IPS-11a (cell line): ENCODE measurements around the gene ATG2A.
"Not testable (repeated sequence)": the region's sequence is repeated elsewhere in the genome, so short reads cannot be mapped to it uniquely, and the experiment has no call there.

Experiments used
- H3K4me3 ChIP-seq: one replicate; pipeline ENCODE4 v1.5.1; 2013; ENCODE audit warnings: low read depth, low read length, control low read depth

The ATG2A gene

GRCh38 chr11:64857485-64857884, 59.5 kb downstream of the ATG2A start:
- no peak overlapping the region for H3K4me3 ChIP-seq

DNA sequence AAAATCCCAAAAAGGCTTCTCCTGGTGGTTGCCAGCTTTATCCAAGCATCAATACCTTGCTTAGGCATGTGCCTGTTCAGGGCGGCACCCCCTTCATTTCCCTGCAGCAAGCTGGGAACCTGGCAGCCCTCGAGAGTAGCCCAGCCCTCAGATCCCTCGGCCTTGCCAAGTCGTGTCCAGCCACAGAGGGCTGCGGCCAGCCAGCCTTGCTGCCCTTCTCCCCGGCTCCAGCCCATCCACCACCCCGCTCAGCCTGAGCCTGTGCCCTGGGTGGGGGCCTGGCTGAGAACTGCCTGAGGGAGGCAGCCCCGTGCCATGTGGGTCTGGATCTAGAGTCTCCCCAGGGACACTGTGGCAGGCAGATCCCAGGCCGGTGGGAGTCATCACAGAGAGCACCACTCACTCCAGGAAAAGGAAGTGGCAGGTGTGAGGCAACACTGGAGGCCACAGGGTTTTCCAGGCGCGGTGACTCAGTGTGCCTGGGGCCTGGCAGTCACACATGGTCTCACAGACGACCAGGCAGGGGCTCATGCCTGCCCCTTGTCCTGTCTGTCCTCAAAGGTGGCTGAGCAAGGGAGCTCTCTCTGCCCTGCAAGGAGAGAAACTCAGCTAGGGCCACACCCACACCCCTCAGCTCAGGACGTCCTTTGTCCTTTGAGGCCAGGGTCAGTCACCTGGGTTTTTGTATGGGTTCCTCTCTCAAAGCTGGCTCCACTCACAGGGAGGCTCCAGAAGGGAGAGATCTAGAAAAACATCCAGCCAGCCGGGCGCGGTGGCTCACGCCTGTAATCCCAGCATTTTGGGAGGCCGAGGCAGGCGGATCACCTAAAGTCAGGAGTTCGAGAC, 60.4 kb downstream of the ATG2A start:
- H3K4me3 ChIP-seq = no peak overlapping the region

DNA sequence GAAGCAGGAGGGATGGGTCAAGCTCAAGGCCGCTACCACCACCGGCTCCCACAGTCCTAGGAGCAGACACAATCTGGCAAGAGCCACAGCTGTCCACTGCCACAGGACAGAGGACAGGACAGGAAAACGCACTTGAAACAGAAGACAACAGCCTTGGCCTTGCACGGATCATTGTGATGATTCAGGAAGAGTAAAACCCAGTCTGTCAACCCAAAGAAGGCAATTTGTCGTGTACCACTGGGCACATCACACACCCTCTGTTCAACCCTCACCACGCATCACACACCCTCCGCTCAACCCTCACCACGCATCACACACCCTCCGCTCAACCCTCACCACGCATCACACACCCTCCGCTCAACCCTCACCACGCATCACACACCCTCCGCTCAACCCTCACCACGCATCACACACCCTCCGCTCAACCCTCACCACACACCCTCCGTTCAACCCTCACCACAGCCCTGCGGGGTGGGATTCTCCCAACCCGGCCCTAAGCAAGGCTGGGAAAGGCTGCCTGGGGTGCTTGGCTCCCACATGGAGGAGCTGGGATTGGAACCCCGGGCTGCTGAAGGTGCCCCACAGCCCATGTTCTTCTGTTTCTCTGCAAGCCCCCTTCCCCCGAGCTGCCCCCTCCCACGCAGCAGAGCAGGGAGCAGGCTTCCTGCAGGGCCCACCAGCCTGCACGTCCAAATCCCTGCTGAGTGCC, 61.3 kb downstream of the ATG2A start:
- H3K4me3 ChIP-seq = no peak overlapping the region

GRCh38 chr11:64854534-64855502, 62.2 kb downstream of the ATG2A start:
- no peak overlapping the region for H3K4me3 ChIP-seq

DNA sequence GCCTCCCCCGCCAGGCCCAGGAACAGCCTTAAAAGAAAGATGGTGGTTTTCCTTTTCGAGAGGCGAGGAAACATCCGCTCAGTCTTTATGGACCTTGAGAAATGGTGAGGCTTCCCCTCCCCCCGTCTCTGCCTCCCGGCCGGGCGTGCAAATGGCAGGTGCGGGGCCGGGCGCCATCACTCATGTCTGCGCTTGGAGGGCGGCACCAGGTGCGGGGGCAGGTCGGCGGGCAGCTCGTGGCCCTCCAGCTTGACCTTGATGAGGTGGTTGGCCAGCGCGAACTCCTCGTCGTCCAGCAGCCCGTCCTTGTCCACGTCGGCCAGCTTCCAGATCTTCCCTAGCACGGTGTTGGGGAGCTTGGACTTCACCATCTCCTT, 62.9 kb downstream of the ATG2A start:
- no peak overlapping the region for H3K4me3 ChIP-seq

DNA sequence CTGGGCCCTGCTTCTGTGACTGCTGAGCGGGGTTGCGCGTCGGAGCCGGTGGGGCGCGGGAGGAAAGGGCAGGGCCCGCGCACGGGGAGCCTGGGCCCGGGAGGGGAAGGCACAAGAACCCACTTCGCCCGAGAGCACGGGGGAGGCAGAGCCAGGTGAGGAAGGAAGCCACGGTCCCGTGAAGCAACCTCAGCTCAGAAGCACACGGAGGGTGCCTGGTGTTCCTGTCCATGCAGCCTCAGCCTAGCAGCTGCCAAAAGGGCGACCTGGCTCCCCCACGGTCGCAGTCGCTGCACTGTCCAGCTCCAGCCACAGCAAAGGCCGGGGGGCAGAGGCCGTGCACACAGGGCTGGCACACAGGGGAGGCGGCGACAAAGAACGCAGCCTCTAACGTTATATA, 63.3 kb downstream of the ATG2A start:
- H3K4me3 ChIP-seq = no peak overlapping the region

DNA sequence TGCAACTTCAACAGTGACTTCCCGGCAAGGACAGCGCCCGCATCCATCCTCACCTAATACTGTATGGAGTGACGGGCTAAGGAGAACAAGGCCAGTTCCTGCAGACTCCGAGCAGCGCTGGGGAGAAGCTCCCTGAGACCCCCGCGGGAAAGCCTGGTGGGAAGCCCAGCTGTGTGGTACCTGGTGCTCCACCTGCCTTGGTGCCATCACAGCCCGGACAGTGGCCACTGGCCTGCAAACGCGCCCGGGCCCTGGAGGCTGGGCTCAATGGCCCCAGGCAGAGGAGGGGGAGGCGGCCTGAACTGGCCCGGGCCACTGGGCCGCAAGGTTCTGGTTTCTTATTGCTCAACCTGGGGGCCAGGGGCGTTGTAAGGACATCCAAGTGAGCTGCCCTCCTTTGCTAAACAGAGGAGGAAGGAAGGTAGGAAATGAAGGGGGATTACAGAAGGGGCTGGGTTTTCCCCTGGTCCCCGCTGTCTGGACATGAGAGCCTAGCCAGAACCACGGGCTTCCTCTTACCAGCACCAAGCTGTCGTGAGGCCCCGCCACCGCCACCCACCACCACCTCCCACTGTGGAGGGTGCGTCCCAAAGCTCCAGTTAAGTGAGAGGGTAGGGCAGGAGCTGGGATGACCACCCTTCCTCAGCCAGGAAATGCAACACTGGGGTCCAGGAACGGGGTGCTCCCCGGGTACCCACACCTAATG, 64.1 kb downstream of the ATG2A start:
- no peak overlapping the region for H3K4me3 ChIP-seq

DNA sequence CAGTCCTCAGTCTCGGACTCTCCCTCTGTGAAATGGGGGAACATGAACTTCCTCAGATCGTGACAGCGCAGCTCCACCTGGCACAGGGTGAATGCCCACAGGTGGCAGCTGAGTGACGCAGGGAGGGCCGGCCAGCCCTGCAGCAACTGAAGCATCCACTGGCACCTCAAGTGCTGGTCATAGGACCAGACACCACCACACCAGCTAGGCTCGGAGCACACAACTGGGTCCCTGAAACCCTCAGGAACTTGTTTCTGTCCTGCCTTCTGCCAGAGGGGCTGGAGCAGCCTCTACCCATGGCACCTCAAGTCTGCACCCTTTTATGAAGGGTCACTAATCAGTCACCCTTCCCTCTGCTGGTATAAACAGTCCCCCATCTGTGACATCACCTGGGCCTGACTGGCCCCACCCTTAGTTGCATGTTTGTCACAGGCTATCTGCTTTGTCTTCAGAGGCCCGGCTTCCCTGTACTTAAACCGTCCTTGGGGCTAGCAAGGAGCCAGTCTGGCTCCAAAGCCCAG, 65.1 kb downstream of the ATG2A start:
- H3K4me3 ChIP-seq = no peak overlapping the region

- no peak overlapping the region for H3K4me3 ChIP-seq
Observed at GRCh38 chr11:64850979-64851567, 65.9 kb downstream of the ATG2A start.

GRCh38 chr11:64849598-64850356, 67.2 kb downstream of the ATG2A start:
- H3K4me3 ChIP-seq = no peak overlapping the region

DNA sequence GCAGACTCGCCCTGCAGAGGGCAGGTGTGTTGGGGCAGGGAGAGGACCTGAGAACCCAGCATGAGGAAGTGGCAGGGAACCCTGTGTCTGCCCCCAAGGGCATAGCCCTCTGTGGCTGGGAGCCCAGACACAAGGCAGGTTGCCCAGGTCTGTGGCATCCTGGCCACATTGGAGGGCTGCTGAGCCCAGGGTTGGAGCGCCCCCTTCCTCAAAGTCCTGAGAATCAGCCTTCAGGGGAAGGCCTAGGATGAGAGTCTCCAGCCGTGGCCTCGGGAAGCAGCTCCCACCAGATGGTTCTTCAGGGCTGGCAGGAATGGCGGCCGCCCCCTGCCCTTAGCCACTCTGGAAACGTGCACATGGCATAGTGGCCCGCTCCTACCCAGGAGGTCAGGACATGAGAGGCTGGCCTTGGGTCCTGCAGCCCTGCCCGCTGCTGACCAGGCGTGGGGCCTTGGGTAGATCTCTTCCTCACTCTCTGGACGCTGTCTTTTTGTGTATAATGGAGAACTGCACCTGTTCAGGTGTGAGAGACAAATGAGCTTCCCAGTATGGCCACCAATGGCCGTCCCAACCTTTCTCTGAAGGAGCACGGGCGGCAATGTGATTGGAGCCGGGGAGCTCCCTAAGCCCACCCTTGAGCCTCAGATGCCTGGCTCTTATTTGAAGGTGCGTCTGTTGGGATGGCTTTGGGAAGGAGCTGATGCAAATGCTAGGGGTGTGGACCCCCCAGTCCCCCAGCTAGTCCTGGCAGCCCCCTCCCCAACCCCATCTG, 68.0 kb downstream of the ATG2A start:
- H3K4me3 ChIP-seq = no peak overlapping the region

DNA sequence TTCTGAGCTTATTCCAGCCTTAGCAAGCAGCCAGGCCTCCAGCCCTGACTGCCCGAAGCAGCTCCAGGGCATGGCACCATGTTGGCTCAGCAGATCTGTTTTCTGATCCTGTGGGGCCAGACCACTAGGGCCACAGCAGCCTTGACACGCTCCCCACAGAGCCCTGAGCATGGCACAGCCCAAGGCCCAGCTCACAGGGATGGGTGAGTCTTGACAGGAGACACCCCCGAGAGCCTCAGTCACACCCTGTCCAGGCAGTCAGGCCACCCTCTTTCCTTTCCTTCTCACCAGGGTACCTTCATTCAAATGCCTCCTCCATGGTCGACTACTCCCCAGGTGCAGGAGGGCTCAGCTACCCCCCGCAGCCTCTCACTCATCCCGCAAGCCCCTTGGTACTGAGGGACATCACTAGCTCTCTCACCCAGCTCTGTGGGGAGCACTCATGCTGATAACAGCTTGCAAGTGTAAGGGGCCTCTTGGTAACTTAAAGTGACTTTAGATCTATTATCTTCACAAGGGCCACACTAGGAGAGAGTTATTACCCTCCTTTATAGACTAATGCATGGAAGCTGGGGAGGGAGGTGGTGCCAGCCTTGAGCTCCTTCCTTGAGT, 68.7 kb downstream of the ATG2A start:
- H3K4me3 ChIP-seq = no peak overlapping the region

GRCh38 chr11:64846998-64847666, 69.9 kb downstream of the ATG2A start:
- no peak overlapping the region for H3K4me3 ChIP-seq

DNA sequence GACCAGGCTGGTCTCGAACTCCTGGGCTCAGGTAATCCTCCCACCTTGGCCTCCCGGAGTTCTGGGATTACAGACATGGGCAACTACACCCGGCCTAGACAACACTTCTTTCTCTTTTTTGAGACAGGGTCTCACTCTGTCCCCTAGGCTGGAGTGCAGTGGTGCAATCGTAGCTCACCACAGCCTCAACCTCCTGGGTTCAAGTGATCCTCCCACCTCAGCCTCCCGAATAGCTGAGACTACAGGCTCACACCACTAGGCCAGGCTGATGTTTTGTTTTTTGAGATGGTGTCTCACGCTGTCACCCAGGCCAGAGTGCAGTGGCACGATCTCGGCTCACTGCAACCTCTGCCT, 71.3 kb downstream of the ATG2A start:
- not testable (repeated sequence) for H3K4me3 ChIP-seq

DNA sequence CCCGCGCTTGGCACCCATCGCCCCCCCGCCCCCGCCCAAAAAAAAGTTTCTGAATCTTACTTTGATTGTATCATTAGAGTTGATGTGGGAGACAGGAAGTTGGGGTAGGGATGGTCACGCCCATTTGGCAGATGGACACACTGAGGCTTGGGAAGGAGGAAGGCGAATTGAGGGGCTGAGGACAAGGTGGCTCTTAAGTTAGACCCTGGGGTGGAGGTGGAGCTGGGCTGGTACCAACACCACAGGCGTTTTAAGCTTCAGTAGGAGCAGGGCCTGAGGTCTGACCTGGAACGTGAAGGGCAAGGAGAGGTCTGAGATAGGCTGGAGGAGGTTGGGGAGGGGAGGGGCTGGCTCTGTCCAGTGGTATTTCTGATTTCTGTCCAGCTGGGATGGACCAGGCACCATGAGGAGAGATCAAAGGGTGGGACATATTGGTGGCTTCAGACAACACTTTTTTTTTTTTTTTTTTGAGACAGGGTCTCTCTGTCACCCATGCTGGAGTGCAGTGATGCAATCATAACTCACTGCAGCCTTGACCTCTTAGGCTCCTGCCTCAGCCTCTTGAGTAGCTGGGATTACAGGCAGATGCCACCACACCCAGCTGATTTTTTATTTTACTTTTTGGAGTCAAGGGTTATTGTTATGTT, 71.8 kb downstream of the ATG2A start:
- H3K4me3 ChIP-seq = peak overlapping the region; percentile 72
